Endometrial microvascular endothelial cells (primary cell): ENCODE results near the gene ZNF333. TPM values are rescaled to one million over a fixed set of nuclear protein-coding genes. Genes with fewer than 3 reads are reported as not detected.

Source experiments
- in situ Hi-C: cut with HindIII; loops from 2 replicates; pipeline ENCODE4 v1.10.0; 2017; ENCODE audit warnings: low sequenced_read_pairs, low pct_unique_long_range_greater_than_20kb; ENCODE audit errors: inconsistent ontology term
- total RNA-seq: library from RNA; depleted of rRNA; stranded (reverse); fragments of >200 nt; gene quantifications from one replicate; pipeline ENCODE4 v1.2.3, GENCODE V29; 2015; ENCODE audit errors: inconsistent ontology term

The ZNF333 gene
- 3.0 TPM for total RNA-seq

DNA sequence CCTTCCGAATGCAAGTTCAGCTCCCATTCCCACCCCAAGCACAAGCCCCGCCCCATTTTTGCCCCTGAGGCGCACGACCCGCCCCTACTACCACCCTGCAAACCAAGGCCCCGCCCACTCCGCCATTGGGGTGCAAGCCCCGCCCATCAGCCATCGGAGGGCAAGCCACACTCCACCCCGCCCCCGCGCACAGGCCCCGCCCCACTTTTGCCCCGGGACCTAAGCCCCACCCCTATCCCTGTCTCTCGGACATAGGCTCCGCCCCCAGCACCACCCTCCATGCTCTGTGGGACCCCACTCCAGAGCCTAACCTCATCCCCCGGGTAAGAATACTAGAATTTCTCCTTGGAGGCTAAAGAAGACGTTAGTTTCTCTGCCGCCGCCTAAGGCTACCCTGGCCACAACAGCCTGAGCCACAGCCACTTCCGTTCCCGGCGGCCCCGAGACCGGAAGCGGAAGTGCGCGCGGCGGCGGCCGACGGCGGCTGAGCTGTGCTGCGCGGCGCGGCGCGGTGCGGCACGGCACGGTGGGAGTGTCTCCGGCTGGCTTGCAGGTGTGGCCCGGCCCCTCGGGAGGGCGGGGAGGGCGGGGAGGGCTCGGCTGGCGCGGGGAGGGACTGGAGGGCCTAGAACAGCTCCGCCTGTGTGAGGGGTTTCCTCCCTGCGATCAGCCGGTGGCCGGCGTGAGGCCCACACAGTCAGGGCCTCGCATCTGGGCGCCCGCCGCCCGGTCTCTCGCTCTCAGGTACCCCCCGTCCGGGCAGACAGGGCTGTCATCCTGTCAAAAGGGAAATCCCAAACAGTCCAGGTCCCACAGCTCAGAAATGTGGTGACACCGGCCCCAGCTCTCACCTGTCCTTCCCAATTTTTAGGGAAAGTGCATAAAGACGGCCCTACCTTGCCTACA is at the start of gene ZNF333:
TSS of gene ZNF333 (plus strand) at position 451 of the 906 bp plus-strand sequence. CDS start 3,444 bp downstream, outside the sequence.
- in situ Hi-C loops, result no loop called here

GRCh38 chr19:14648506-14648905 is 41.3 kb upstream of the ZNF333 start:
- in situ Hi-C loops, result no loop called here

DNA sequence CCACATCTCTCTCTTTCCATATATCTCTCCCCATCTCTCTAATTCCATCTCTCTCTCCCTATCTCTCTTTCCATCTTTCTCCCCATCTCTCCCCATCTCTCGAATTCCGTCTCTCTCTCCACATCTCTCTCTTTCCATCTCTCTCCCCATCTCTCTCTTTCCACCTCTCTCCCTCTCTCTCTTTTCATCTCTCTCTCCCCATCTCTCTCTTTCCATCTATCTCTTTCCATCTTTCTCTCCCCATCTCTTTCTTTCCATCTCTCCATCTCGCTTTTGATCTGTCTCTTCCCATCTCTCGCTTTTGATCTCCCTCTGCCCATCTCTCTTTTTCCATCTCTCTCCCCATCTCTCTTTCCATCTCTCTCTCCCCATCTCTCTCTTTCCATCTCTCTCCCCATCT is 40.8 kb upstream of the ZNF333 start:
- in situ Hi-C loops, result no loop called here

DNA sequence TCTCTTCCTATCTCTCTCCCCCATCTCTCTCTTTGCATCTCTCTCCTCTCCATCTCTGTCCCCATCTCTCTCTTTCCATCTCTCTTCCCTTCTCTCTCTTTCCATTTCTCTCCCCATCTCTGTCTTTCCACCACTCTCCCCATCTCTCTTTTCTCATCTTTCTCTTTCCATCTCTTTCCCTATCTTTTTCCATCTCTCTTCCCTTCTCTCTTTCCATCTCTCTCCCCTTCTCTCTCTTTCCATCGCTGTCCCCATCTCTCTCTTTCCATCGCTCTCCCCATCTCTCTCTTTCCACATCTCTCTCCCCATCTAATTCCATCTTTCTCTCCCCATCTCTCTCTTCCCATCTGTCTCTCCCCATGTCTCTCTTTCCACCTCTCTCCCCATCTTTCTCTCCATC is 39.7 kb upstream of the ZNF333 start:
- in situ Hi-C loops, result no loop called here

DNA sequence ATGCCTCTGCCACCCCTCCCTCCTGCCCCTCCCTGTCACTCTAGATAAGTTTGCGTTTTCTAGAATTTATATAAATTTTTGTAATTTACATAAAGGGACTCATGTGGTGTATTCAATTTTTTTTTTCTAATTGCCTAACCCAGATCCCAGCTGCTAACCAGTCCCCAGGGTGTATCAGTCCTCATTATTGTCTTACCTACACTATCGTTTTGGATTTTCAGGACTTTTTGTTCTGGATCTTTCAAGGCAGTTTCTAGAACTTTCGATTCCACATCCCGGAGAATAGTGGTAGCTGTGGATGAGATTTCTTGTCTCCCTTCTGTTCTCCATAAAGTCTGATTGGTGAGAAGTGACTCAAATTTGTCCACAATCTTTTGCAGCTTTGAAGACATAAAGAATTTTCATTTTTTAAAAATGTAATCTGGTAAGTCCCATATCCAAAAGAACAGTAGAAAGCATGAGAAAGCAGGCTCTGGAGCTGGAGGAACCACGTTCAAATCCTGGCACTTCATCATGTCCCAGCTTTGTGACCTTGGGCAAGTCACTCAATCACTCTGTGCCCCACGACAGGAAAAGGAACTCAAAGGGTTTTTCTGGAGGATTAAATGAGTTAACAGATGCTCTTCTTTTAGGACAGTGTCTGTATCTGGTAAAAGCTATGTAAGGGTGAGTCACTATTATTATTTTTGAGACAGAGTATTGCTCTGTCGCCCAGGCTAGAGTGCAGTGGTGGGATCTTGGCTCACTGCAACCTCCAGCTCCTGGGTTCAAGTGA is 34.9 kb upstream of the ZNF333 start:
- in situ Hi-C loops, result no loop called here

DNA sequence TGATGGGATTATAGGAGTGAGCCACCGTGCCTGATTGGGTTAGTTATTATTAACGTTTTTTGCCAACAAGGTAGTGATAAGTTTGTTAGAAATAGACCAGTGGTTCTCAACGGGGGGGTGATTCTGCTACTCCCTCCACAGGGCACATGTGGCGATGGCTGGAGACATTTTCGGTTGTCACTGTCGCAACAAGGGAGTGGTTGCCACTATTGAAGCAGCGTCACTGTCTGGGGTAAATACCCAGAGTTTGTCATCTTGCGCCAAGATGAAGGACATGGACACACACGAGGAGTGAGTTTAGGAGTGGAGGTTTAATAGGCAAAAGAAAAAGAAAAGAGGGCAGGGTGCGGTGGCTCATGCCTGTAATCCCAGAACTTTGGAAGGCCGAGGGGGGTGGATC is 34.1 kb upstream of the ZNF333 start:
- in situ Hi-C loops, result no loop called here

DNA sequence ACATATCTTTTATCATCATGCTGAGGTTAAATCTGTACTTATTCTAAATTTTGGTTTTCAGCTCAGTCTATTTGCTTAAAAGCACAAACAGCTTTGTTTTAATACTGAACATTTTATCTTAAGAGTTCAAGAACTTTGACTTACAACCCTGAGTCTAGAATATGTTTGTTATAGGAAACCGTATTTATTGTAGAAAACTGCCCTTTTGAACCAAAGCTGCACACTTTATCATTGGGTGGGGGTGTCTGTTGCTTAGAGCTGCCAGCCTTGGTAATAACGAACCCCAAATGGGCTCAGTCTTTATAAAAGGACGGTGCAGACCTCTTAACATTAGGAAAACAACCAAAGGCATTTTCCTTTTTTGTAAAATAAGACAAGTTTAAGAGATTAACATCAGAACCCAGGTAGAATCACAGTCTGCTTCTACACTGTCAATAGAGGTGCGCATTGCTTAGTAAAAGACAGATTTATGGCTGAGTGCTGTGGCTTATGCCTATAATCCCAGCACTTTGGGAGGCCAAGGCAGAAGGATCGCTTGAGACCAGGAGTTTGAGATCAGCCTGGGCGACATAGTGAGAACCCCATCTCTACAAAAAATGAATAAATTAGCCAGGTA is 29.9 kb upstream of the ZNF333 start:
- in situ Hi-C loops, result no loop called here

GRCh38 chr19:14661372-14661924 is 28.4 kb upstream of the ZNF333 start:
- in situ Hi-C loops, result no loop called here

DNA sequence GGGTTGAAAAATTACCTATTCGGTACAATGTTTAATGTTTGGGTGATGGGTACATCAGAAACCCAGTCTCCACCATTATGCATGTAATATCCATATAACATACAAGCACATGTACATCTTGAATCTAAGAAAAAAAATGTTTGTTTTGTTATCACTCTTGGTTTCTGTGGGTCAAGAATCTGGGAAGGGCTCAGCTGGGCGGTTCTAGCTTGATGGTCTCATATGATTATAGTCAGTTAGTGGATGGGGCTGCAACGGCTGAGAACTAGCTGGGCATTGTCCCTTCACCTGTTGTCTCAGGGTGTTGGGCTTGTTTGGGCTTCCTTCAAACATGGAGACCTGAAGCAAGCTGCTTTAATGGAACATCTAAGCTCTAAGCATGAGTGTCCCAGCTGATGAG is 19.9 kb upstream of the ZNF333 start:
- in situ Hi-C loops, result no loop called here

DNA sequence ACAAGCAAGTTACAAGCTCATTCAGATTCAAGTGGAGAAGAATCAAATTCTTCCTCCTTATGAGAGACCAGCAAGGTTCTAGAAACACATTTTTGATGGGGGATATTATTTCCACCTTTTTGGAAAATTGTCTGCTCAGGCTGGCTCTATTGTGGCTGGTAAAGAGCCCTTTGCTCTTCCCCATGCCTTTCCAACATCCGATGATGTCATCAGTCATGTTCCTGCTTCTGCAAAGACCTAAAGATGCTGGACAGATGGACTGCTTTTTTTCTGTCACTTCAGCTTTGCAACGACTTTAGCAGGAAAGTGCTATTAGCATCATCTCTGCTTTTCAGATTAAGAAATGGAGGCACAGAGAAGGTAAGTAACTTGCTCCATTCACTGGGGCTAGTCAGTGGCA is 19.4 kb upstream of the ZNF333 start:
- in situ Hi-C loops, result no loop called here

GRCh38 chr19:14672188-14672872 is 17.5 kb upstream of the ZNF333 start:
- in situ Hi-C loops, result no loop called here

DNA sequence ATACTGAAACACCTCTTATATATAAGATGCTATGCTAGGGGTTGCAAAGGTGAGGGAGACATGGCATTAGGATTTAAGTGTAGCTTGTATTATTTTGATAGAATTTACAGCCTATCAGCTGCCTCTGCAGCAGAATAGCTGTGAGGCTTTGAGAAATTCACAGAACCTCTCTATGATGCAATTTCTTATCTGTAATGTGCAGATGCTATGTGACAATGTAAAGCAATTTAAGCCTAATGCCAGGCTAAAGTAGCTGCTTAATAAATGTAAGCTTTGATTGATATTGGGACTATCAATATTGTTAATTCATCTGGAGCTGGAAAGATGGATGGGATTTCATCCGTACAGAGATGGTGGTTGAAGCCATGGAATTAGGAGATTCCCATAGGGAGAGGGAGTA is 16.8 kb upstream of the ZNF333 start:
- in situ Hi-C loops, result no loop called here

DNA sequence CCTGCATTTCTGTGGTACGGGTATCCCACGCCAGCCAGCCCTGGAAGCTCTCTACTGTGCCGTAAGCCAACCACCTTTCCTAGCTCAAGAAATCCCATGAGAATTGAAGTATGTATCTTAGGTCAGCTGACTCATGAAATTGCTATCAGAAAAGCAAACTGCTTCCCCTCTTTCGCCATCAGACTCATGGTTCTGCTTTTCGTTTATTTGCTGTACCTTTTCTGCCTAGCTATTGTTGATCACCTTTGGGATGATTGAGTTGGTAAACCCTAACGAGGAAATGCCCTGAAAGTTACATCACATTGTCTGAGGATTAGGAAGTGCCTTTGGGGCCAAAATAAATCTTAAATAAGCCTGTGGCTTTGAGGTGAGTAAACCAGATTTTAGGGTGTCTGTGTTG is 15.1 kb upstream of the ZNF333 start, which contains the start of gene ADGRE3:
TSS of gene ADGRE3 (minus strand) at position 81 of the 400 bp plus-strand sequence. CDS start at position 7, 74 bp downstream.
- in situ Hi-C loops, result no loop called here

DNA sequence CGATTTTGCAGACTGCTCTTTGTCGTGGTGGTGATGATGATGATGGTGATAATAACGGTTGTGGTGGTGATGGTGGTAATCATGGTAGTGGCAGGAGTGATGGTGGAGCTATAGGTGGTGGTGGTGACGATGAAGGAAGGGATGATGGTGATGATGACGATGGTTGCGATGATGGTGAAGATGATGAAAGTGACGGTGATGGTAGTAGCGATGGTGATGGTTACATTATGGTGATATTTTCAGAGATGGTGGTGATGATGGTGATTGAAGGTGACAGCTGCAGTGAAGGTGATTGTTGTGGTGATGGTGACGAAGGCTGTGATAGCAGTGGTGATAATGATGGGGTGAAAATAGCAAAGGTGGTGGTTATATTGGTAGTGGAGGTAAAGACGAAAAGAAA is 13.1 kb upstream of the ZNF333 start:
- in situ Hi-C loops, result no loop called here

DNA sequence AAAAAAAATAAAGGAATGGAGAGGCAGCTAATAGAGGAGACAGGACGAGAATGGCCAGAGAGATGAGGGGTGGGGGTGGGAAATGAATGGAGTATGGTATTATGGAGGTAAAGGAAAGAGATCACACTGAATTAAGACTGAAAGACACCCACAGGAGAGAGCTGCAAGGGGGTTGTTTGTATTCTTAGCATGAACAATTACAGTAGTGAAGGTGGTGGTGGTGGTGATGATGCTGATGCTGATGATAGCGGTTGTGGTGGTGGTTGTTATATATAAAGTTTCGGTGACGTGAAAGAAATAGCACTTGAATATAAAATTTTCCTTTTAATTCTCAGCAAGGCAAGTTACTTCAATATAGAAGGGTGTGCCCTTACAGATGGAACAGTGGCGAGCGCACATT is 12.4 kb upstream of the ZNF333 start:
- in situ Hi-C loops, result no loop called here

GRCh38 chr19:14678199-14678598 is 11.6 kb upstream of the ZNF333 start:
- in situ Hi-C loops, result no loop called here

- in situ Hi-C loops, result no loop called here
These were observed 7.8 kb upstream of the ZNF333 start for GRCh38 chr19:14682084-14682483.

- in situ Hi-C loops, result no loop called here
These were observed 6.4 kb upstream of the ZNF333 start for GRCh38 chr19:14683439-14683838.

GRCh38 chr19:14686411-14686810 is 3.4 kb upstream of the ZNF333 start:
- in situ Hi-C loops, result no loop called here
